ENCODE measurements around the gene SLC16A13. TPM values are rescaled to one million over a fixed set of nuclear protein-coding genes. Genes with fewer than 3 reads are reported as not detected.

Gene SLC16A13
- total and polyA plus RNA-seq, 2 of the 8 experiments (the other 6 are each of a cell fraction or from before 2014, with no cell fraction given) = 5.4 to 5.8 TPM

DNA sequence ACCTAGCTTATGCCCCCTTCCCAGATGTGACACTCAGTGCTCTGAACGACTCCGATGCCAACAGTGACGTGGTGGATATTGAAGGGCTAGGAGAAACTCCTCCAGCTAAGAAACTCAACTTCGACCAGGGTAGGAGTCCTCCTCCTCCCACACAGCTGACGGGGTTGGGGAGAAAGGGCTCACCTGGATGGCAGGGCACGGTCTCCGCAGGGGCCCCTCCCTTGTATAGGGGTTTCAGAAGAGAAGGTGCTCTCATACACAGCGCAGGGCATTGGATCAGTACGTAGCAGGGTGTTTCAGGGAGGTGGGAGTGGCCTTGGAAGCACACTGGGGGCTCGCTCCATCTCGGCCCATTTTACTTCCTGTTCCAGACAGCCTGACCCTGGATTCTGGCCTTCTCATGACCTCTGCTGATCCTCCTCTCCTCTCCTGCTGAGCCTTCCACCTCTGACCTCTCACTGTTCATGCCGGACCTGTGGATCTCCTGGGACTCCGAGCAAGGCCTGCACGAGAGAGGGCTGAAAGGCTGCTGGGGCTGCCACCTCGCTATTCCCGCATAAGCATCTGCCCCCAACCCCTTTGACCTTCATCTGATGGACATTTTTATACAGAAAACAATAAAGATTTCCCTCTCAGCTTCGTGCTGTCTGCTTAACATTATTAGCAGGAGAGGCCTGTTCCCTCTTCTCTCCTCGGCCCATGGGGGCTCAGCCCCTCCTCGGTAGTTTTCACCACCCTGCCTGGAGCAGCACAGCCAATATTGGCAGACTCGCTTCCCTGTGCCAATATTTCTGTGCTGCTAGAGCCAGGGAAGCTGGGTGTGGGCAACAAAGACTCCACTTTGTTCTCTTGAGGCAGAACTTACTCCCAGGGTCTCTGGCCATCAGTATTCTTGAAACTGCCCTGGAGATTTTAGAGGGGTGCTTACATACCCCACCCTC is 18.7 kb upstream of the SLC16A13 start:
- H2BK12ac ChIP-seq (ENCODE audit: low read depth, low read length) = no peak overlapping the region
- H3K27me3 ChIP-seq (replicated peaks in 1 of 4; ENCODE audit: control insufficient read depth in 3 of 4, extremely low read depth in 1 of 4, insufficient read depth in 3 of 4, low read length in 3 of 4) = peaks cover 0 to 8% (median 6%) of the 10 kb centered on the region in 4 experiments; a peak in 4 of 7 replicates
- no peak overlapping the region for H3K56ac ChIP-seq (replicated peaks; ENCODE audit: insufficient read length, low read depth, low read length)
- H2BK20ac ChIP-seq (ENCODE audit: low read length) = no peak overlapping the region
- no peak overlapping the region for H3K4me3 ChIP-seq (ENCODE audit: extremely low read depth in 1 of 4, insufficient read depth in 2 of 4, low read depth in 3 of 4, low read length in 4 of 4)
- H2AFZ ChIP-seq (ENCODE audit: low read length) = no peak overlapping the region
- H2BK5ac ChIP-seq (ENCODE audit: low read depth, low read length) = no peak overlapping the region
- H4K8ac ChIP-seq (ENCODE audit: extremely low read depth, insufficient read depth, low read length) = no peak overlapping the region
- no peak overlapping the region for H3K4ac ChIP-seq (replicated peaks; ENCODE audit: insufficient read length, low read depth, low read length)
- H3K79me1 ChIP-seq (ENCODE audit: low read depth, low read length) = no peaks in the 10 kb centered on the region
- WGBS, 2 experiments (ENCODE audit: extremely low coverage in 1 of 2, insufficient coverage in 1 of 2, insufficient read length in 1 of 2, insufficient replicate concordance in 2 of 2, low coverage in 1 of 2, low lambda C conversion rate in 2 of 2, missing lambda C conversion rate in 1 of 2) = 89% methylated on average over 20 of the region's 20 CpGs; no CpG with 5 or more reads in 1 of the 2 experiments
- H3K27ac ChIP-seq (ENCODE audit: low read depth, low read length) = no peak overlapping the region
- DNase-seq (ENCODE audit: low read depth in 1 of 2, low spot score in 2 of 2) (no peak), FAIRE-seq (no peak)
- no peak overlapping the region for H3K9ac ChIP-seq (replicated peaks in 1 of 4; ENCODE audit: extremely low read depth in 1 of 4, low read depth in 3 of 4, low read length in 3 of 4)
- peaks cover 0 to 30% (median 16%) of the 10 kb centered on the region in 4 experiments; a peak in 6 of 7 replicates for H3K4me1 ChIP-seq (replicated peaks in 1 of 4; ENCODE audit: control insufficient read depth in 3 of 4, insufficient read depth in 4 of 4, low read length in 3 of 4)
- peaks cover 0 to 4% (median 2%) of the 10 kb centered on the region in 4 experiments; a peak in 3 of 8 replicates for H3K36me3 ChIP-seq (ENCODE audit: control insufficient read depth in 2 of 4, insufficient read depth in 4 of 4, low read length in 3 of 4)
- H4K91ac ChIP-seq (replicated peaks; ENCODE audit: insufficient read length, low read length) = no peak overlapping the region
- POLR2A ChIA-PET (ENCODE audit: partially characterized antibody) = interaction anchor here (1.0 kb wide), 1 partner anchor 17 kb away, joined by 3 read pairs; no protein-coding TSS in a partner anchor
- H4K5ac ChIP-seq (ENCODE audit: insufficient read length, low read depth, low read length) = no peak overlapping the region
- peaks cover 0 to 13% of the 10 kb centered on the region in 2 experiments; a peak in 2 of 4 replicates for H3K79me2 ChIP-seq (ENCODE audit: control insufficient read depth in 1 of 2, insufficient read depth in 2 of 2, low read length in 2 of 2)
- CTCF ChIA-PET (ENCODE audit: partially characterized antibody) = interaction anchor here (1.0 to 1.3 kb wide), 3 partner anchors 10 to 106 kb away, joined by 3 to 4 read pairs (median 3); no protein-coding TSS in a partner anchor
- no peak overlapping the region for H2AK5ac ChIP-seq (ENCODE audit: low read depth, low read length)
- no peak overlapping the region for H3K23ac ChIP-seq (ENCODE audit: insufficient read length)
- H2BK120ac ChIP-seq (replicated peaks; ENCODE audit: low read depth, low read length) = no peak overlapping the region
- no peaks in the 10 kb centered on the region for H4K20me1 ChIP-seq (replicated peaks in 1 of 2; ENCODE audit: control insufficient read depth in 1 of 2, insufficient read depth in 2 of 2, low read length in 2 of 2)
- H2BK15ac ChIP-seq (ENCODE audit: low read length) = no peak overlapping the region
- no peak overlapping the region for H3K4me2 ChIP-seq (ENCODE audit: insufficient read depth in 1 of 2, low read depth in 2 of 2, low read length in 2 of 2)
- H3K23me2 ChIP-seq (ENCODE audit: low read depth, low read length) = peaks cover 11% of the 10 kb centered on the region
- no peaks in the 10 kb centered on the region for H3K9me3 ChIP-seq (ENCODE audit: insufficient read depth in 2 of 2, low read depth in 1 of 2, low read length in 1 of 2)
- no peak overlapping the region for H3K18ac ChIP-seq (ENCODE audit: extremely low read depth, low read length)
- H3K14ac ChIP-seq (ENCODE audit: insufficient read length) = no peak overlapping the region
- TF ChIP-seq KDM5A (IDR thresholded peaks at IDR 0.05; ENCODE audit: low read length) (no peak), CHD2 (IDR thresholded peaks at IDR 0.05; ENCODE audit: low read length) (no peak), BACH1 (IDR thresholded peaks at IDR 0.05; ENCODE audit: low read length) (no peak), SIX5 (IDR thresholded peaks at IDR 0.05; ENCODE audit: low read depth, low read length) (no peak), MAFK (IDR thresholded peaks at IDR 0.05; ENCODE audit: low read depth, low read length) (no peak), RFX5 (IDR thresholded peaks at IDR 0.05; ENCODE audit: borderline replicate concordance, low read depth, low read length) (no peak), TCF12 (IDR thresholded peaks at IDR 0.05; ENCODE audit: low read depth, low read length) (no peak), HDAC2 (IDR thresholded peaks at IDR 0.05; ENCODE audit: borderline replicate concordance in 1 of 2, low read depth in 2 of 2, low read length in 2 of 2) (no peak), POLR2A (IDR thresholded peaks at IDR 0.05; ENCODE audit: control extremely low read depth in 1 of 2, low read depth in 2 of 2, low read length in 2 of 2) (no peak), GABPA (IDR thresholded peaks at IDR 0.05; ENCODE audit: borderline replicate concordance, insufficient read depth, low read length) (no peak), BCL11A (IDR thresholded peaks at IDR 0.05; ENCODE audit: low read depth in 2 of 2, low read length in 2 of 2) (no peak), EGR1 (IDR thresholded peaks at IDR 0.05; ENCODE audit: borderline replicate concordance, low read depth, low read length) (no peak)

Data from H1 (cell line).